Prostate gland (tissue), 2 donors: Measurements from ENCODE around the gene MYLK. TPM values are rescaled to one million over a fixed set of nuclear protein-coding genes. Genes with fewer than 3 reads are reported as not detected.

Experiments
- DNase-seq: peaks from one replicate; pipeline ENCODE4 v3.0.0-alpha.2; 2019; ENCODE audit warnings: low spot score
- H3K27ac ChIP-seq, 2 donors: fragments of 200-600 bp; sonication (generic); 2 replicates each; pipeline ENCODE4 v1.5.1; 2017 to 2019
- H3K27me3 ChIP-seq: fragments of 200-600 bp; sonication (generic); replicated peaks from 2 replicates; pipeline ENCODE4 v1.5.1; 2019; ENCODE audit not compliant: insufficient read depth
- H3K36me3 ChIP-seq, 2 donors: fragments of 200-600 bp; sonication (generic); 1 replicate in 1 of 2; 2 replicates in 1 of 2; pipeline versions ENCODE4 v1.5.1 to v1.8.1; 2017 to 2019
- H3K4me1 ChIP-seq: fragments of 200-600 bp; sonication (generic); replicated peaks from 2 replicates; pipeline ENCODE4 v1.5.1; 2019
- H3K4me3 ChIP-seq, 2 donors: fragments of 200-600 bp; sonication (generic); 2 replicates each; pipeline ENCODE4 v1.5.1; 2017 to 2019
- H3K9me3 ChIP-seq: fragments of 200-600 bp; sonication (generic); 2 replicates; pipeline ENCODE4 v1.5.1; 2017
- CTCF ChIP-seq, 4 experiments: fragments of 200-600 bp in 2 of 4; fragments of 450-650 bp in 2 of 4; sonication (generic) in 2 of 4; IDR thresholded peaks; 1 replicate in 3 of 4; 2 replicates in 1 of 4; pipeline ENCODE4 v1.5.1; 2016 to 2019; ENCODE audit warnings: antibody characterized with exemption in 4 of 4, mild to moderate bottlenecking in 2 of 4, moderate library complexity in 2 of 4
- POLR2A ChIP-seq: fragments of 450-650 bp; IDR thresholded peaks from one replicate; pipeline ENCODE4 v1.6.1; 2016; ENCODE audit warnings: antibody characterized with exemption, mild to moderate bottlenecking
- POLR2AphosphoS5 ChIP-seq: sonication (generic); formaldehyde crosslinking; IDR thresholded peaks from one replicate; pipeline ENCODE4 v1.6.1; 2017; ENCODE audit warnings: antibody characterized with exemption
- WGBS: methylation state at CpG from one replicate; pipeline ENCODE4 v1.1.5; 2018; 5-methylcytosine and 5-hydroxymethylcytosine counted together
- intact Hi-C: fragments of 100-400 bp; cut with DNase I; formaldehyde crosslinking; loops from one replicate; pipeline ENCODE4 v1.14.2; 2022
- total RNA-seq, 2 donors: library from RNA; depleted of rRNA; stranded (reverse); fragments of >200 nt; gene quantifications; one replicate each; pipeline ENCODE4 v1.1.0, GENCODE V29; 2016

The MYLK gene
- total RNA-seq, 2 donors from 2014 or later = 345 to 600 TPM

DNA sequence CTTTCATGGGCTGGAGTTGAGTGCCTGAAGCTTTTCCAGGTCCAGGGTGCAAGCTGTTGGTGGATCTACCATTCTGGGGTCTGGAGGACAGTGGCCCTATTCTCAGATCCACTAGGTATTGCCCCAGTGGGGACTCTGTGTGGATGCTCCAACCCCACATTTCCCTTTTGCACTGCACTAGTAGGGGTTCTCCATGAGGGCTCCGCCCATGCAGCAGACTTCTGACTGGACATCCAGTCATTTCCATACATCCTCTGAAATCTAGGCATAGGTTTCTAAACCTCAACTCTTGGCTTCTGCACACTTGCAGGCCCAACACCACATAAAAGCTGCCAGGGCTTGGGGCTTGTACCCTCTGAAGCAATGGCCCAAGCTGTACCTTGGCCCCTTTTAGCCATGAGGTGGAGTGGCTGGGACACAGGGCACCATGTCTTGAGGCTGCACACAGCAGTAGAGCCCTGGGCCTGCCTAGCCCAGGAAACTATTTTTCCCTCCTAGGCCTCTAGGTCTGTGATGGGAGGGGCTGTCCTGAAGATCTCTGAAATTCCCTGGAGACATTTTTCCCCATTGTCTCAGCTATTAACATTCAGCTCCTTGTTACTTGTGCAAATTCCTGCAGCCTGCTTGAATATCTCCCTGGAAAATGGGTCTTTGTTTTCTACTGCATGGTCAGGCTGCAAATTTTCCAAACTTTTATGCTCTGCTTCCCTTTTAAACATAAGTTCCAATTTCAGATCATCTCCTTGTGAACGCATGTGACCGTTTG lies 293.3 kb downstream of the MYLK start:
- WGBS = 92% methylated on average over 3 of the region's 3 CpGs
- no peak for DNase-seq
- Histone ChIP-seq H3K4me3 (no peak overlapping the region), H3K27ac (no peak overlapping the region), H3K27me3 (no peaks in the 10 kb centered on the region), H3K4me1 (no peaks in the 10 kb centered on the region), H3K36me3 (no peaks in the 10 kb centered on the region), H3K9me3 (no peaks in the 10 kb centered on the region)
- TF ChIP-seq POLR2AphosphoS5 = no peak
- TF ChIP-seq CTCF (IDR thresholded peaks at IDR 0.05) = no peak
- no peak for TF ChIP-seq POLR2A
- intact Hi-C loops = no loop called here

GRCh38 chr3:123587401-123587800 lies 296.7 kb downstream of the MYLK start:
- intact Hi-C loops = no loop called here
- TF ChIP-seq POLR2AphosphoS5 (no peak), CTCF (IDR thresholded peaks at IDR 0.05) (no peak), POLR2A (no peak)
- H3K27me3 ChIP-seq = no peaks in the 10 kb centered on the region
- H3K27ac ChIP-seq = no peak overlapping the region
- H3K4me1 ChIP-seq = no peaks in the 10 kb centered on the region
- 91% methylated on average over 2 of the region's 2 CpGs for WGBS
- no peak overlapping the region for H3K4me3 ChIP-seq
- no peaks in the 10 kb centered on the region for H3K36me3 ChIP-seq
- no peaks in the 10 kb centered on the region for H3K9me3 ChIP-seq
- no peak for DNase-seq

- Histone ChIP-seq H3K36me3 (no peaks in the 10 kb centered on the region), H3K9me3 (no peaks in the 10 kb centered on the region), H3K4me3 (no peak overlapping the region), H3K27ac (no peak overlapping the region), H3K4me1 (no peaks in the 10 kb centered on the region), H3K27me3 (no peaks in the 10 kb centered on the region)
- 72% methylated on average over 2 of the region's 2 CpGs for WGBS
- TF ChIP-seq CTCF (IDR thresholded peaks at IDR 0.05) (no peak), POLR2AphosphoS5 (no peak), POLR2A (no peak)
- intact Hi-C loops = no loop called here
- no peak for DNase-seq
Measured at GRCh38 chr3:123586968-123587367, 297.2 kb downstream of the MYLK start.

DNA sequence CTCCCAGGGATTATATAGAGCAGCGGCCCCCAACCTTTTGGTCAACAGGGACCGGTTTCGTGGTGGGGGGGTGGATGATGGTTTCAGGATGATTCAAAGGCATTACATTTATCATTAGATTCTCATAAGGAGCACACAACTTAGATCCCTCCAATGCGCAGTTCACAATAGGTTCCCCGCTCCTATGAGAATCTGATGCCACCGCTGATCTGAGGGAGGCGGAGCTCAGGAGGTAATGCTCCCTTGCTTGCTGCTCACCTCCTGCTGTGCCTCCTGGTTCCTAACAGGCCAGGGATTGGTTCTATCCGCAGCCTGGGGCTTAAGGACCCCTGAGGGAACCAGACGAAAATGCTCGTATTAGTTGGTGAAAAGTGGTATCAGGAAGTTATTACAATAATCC lies 298.0 kb downstream of the MYLK start:
- peak; percentile 41 for DNase-seq
- Histone ChIP-seq H3K27me3 (no peaks in the 10 kb centered on the region), H3K36me3 (no peaks in the 10 kb centered on the region), H3K9me3 (no peaks in the 10 kb centered on the region), H3K27ac (peak overlapping the region; percentile 95 to 97), H3K4me3 (peak overlapping the region; percentile 90 to 95), H3K4me1 (no peaks in the 10 kb centered on the region)
- TF ChIP-seq CTCF (IDR thresholded peaks at IDR 0.05) (no peak), POLR2AphosphoS5 (peak; percentile 23)
- intact Hi-C loops = no loop called here
- 5% methylated on average over 10 of the region's 10 CpGs for WGBS
